Muscle of leg (tissue), 11 donors: ENCODE data around the gene TWIST2. TPM values are rescaled to one million over a fixed set of nuclear protein-coding genes. Genes with fewer than 3 reads are reported as not detected.

Experiments
- DNase-seq: peaks from one replicate; pipeline ENCODE4 v3.0.0; 2013
- H3K27ac ChIP-seq: one replicate; pipeline ENCODE4 v1.5.1; 2013; ENCODE audit warnings: mild to moderate bottlenecking, low read length, control low read depth
- H3K27me3 ChIP-seq: one replicate; pipeline ENCODE4 v1.6.1; 2013; ENCODE audit warnings: low read length; ENCODE audit not compliant: control insufficient read depth, insufficient read depth
- H3K36me3 ChIP-seq: one replicate; pipeline ENCODE4 v1.6.1; 2013; ENCODE audit warnings: low read length; ENCODE audit not compliant: control insufficient read depth, insufficient read depth
- H3K4me1 ChIP-seq: one replicate; pipeline ENCODE4 v1.6.1; 2013; ENCODE audit warnings: low read length; ENCODE audit not compliant: control insufficient read depth, insufficient read depth
- H3K4me3 ChIP-seq: one replicate; pipeline ENCODE4 v1.5.1; 2013; ENCODE audit warnings: low read length, control low read depth
- H3K9me3 ChIP-seq: replicated peaks from 2 replicates; pipeline ENCODE4 v1.6.1; 2013; ENCODE audit warnings: low read depth, low read length; ENCODE audit not compliant: control insufficient read depth
- WGBS: methylation state at CpG from one replicate; pipeline ENCODE4 v1.1.5; 2013; ENCODE audit warnings: missing lambda C conversion rate; ENCODE audit not compliant: insufficient coverage; 5-methylcytosine and 5-hydroxymethylcytosine counted together
- polyA plus RNA-seq, 8 donors: library from polyadenylated mRNA; unstranded; fragments of 120-200 nt; gene quantifications; one replicate each; pipeline versions ENCODE4 v1.2.1 to v1.2.3, GENCODE V29; 2013; ENCODE audit warnings: inconsistent platforms in 1 of 8, low replicate concordance in 1 of 8; ENCODE audit not compliant: insufficient read length in 8 of 8, insufficient read depth in 1 of 8
- total RNA-seq: library from RNA; stranded (reverse); fragments of 120-200 nt; gene quantifications from one replicate; pipeline ENCODE4 v1.2.4, GENCODE V29; 2013

The TWIST2 gene
- total and polyA plus RNA-seq, 9 donors = 2.9 to 43.7 (median 6.6) TPM

GRCh38 chr2:238813109-238813508, 34.8 kb upstream of the TWIST2 start:
- no peak for DNase-seq
- Histone ChIP-seq H3K4me3 (no peak overlapping the region), H3K4me1 (no peaks in the 10 kb centered on the region), H3K9me3 (no peaks in the 10 kb centered on the region), H3K36me3 (no peaks in the 10 kb centered on the region), H3K27ac (no peak overlapping the region), H3K27me3 (peaks cover 18% of the 10 kb centered on the region)
- WGBS = 73% methylated on average over 8 of the region's 8 CpGs

- no peak overlapping the region for H3K27ac ChIP-seq
- no peaks in the 10 kb centered on the region for H3K9me3 ChIP-seq
- DNase-seq = no peak
- WGBS = no CpG with 5 or more reads among the region's 4 CpGs
- H3K27me3 ChIP-seq = peaks cover 21% of the 10 kb centered on the region
- H3K4me3 ChIP-seq = no peak overlapping the region
- no peaks in the 10 kb centered on the region for H3K4me1 ChIP-seq
- no peaks in the 10 kb centered on the region for H3K36me3 ChIP-seq
Observed at GRCh38 chr2:238814815-238815214, 33.1 kb upstream of the TWIST2 start.

- DNase-seq = no peak
- 50% methylated on average over 1 of the region's 2 CpGs for WGBS
Observed at GRCh38 chr2:238816291-238816690, 31.6 kb upstream of the TWIST2 start.

GRCh38 chr2:238817382-238817781, 30.5 kb upstream of the TWIST2 start:
- WGBS = 0% methylated on average over 1 of the region's 5 CpGs
- Histone ChIP-seq H3K9me3 (no peaks in the 10 kb centered on the region), H3K36me3 (no peaks in the 10 kb centered on the region), H3K4me3 (no peak overlapping the region), H3K27me3 (peaks cover 21% of the 10 kb centered on the region), H3K27ac (no peak overlapping the region), H3K4me1 (no peaks in the 10 kb centered on the region)
- no peak for DNase-seq

More at GRCh38 chr2:238816291-238816690, 31.6 kb upstream of the TWIST2 start:
- no peak overlapping the region for H3K27ac ChIP-seq
- peaks cover 21% of the 10 kb centered on the region for H3K27me3 ChIP-seq
- no peaks in the 10 kb centered on the region for H3K4me1 ChIP-seq
- no peak overlapping the region for H3K4me3 ChIP-seq
- no peaks in the 10 kb centered on the region for H3K9me3 ChIP-seq
- H3K36me3 ChIP-seq = no peaks in the 10 kb centered on the region

- DNase-seq = no peak
- 69% methylated on average over 2 of the region's 5 CpGs for WGBS
- Histone ChIP-seq H3K27me3 (peaks cover 21% of the 10 kb centered on the region), H3K4me1 (no peaks in the 10 kb centered on the region), H3K36me3 (no peaks in the 10 kb centered on the region), H3K9me3 (no peaks in the 10 kb centered on the region), H3K4me3 (no peak overlapping the region), H3K27ac (no peak overlapping the region)
Observed at GRCh38 chr2:238817891-238818290, 30.0 kb upstream of the TWIST2 start.

GRCh38 chr2:238818561-238818960, 29.3 kb upstream of the TWIST2 start:
- Histone ChIP-seq H3K4me1 (no peaks in the 10 kb centered on the region), H3K9me3 (no peaks in the 10 kb centered on the region), H3K4me3 (no peak overlapping the region), H3K27ac (no peak overlapping the region), H3K27me3 (peaks cover 21% of the 10 kb centered on the region), H3K36me3 (no peaks in the 10 kb centered on the region)
- WGBS = 60% methylated on average over 1 of the region's 2 CpGs
- DNase-seq = no peak

- no peaks in the 10 kb centered on the region for H3K4me1 ChIP-seq
- no peak for DNase-seq
- no peaks in the 10 kb centered on the region for H3K36me3 ChIP-seq
- no peak overlapping the region for H3K27ac ChIP-seq
- no CpG with 5 or more reads among the region's 1 CpG for WGBS
- H3K4me3 ChIP-seq = no peak overlapping the region
- peaks cover 15% of the 10 kb centered on the region for H3K27me3 ChIP-seq
- H3K9me3 ChIP-seq = peaks cover 12% of the 10 kb centered on the region
Observed at GRCh38 chr2:238820197-238820596, 27.7 kb upstream of the TWIST2 start.

- H3K4me1 ChIP-seq = no peaks in the 10 kb centered on the region
- peaks cover 15% of the 10 kb centered on the region for H3K27me3 ChIP-seq
- no peak overlapping the region for H3K4me3 ChIP-seq
- no peak for DNase-seq
- H3K36me3 ChIP-seq = no peaks in the 10 kb centered on the region
- 40% methylated on average over 3 of the region's 6 CpGs for WGBS
- peaks cover 15% of the 10 kb centered on the region for H3K9me3 ChIP-seq
- no peak overlapping the region for H3K27ac ChIP-seq
Observed at GRCh38 chr2:238820916-238821315, 27.0 kb upstream of the TWIST2 start.

GRCh38 chr2:238821391-238821790, 26.5 kb upstream of the TWIST2 start:
- H3K4me1 ChIP-seq = no peaks in the 10 kb centered on the region
- H3K9me3 ChIP-seq = peaks cover 15% of the 10 kb centered on the region
- 53% methylated on average over 4 of the region's 9 CpGs for WGBS
- H3K27ac ChIP-seq = no peak overlapping the region
- DNase-seq = no peak
- no peak overlapping the region for H3K4me3 ChIP-seq
- peaks cover 15% of the 10 kb centered on the region for H3K27me3 ChIP-seq
- H3K36me3 ChIP-seq = no peaks in the 10 kb centered on the region

- no peak for DNase-seq
- no peaks in the 10 kb centered on the region for H3K4me1 ChIP-seq
- no peak overlapping the region for H3K27ac ChIP-seq
- H3K27me3 ChIP-seq = peaks cover 11% of the 10 kb centered on the region
- 73% methylated on average over 8 of the region's 10 CpGs for WGBS
- H3K4me3 ChIP-seq = no peak overlapping the region
- peaks cover 15% of the 10 kb centered on the region for H3K9me3 ChIP-seq
- H3K36me3 ChIP-seq = no peaks in the 10 kb centered on the region
Observed at GRCh38 chr2:238821944-238822670, 25.8 kb upstream of the TWIST2 start.

- H3K4me1 ChIP-seq = no peaks in the 10 kb centered on the region
- WGBS = 100% methylated on average over 1 of the region's 1 CpG
- DNase-seq = no peak
- H3K9me3 ChIP-seq = peaks cover 15% of the 10 kb centered on the region
- no peaks in the 10 kb centered on the region for H3K36me3 ChIP-seq
- no peak overlapping the region for H3K4me3 ChIP-seq
- peaks cover 6% of the 10 kb centered on the region for H3K27me3 ChIP-seq
- no peak overlapping the region for H3K27ac ChIP-seq
Observed at GRCh38 chr2:238822955-238823354, 24.9 kb upstream of the TWIST2 start.
